Liver (tissue), 9 donors: ENCODE data around the gene PFKL. TPM values are rescaled to one million over a fixed set of nuclear protein-coding genes. Genes with fewer than 3 reads are reported as not detected.

Source experiments
- DNase-seq: peaks from one replicate; pipeline ENCODE4 v3.0.0-alpha.2; 2017; ENCODE audit warnings: low spot score
- H3K27ac ChIP-seq, 2 donors: one replicate each; pipeline ENCODE4 v1.7.0; 2013; ENCODE audit warnings: inconsistent platforms in 2 of 2, low read length in 2 of 2, control low read depth in 1 of 2, low read depth in 1 of 2, mild to moderate bottlenecking in 1 of 2
- H3K27me3 ChIP-seq, 4 donors: one replicate each; pipeline versions ENCODE4 v1.6.1 to v1.7.0; 2013; ENCODE audit warnings: low read length in 3 of 4, inconsistent platforms in 1 of 4, mild to moderate bottlenecking in 1 of 4, moderate library complexity in 1 of 4; ENCODE audit not compliant: control insufficient read depth in 4 of 4, insufficient read depth in 4 of 4
- H3K36me3 ChIP-seq, 4 donors: one replicate each; pipeline versions ENCODE4 v1.6.1 to v1.7.0; 2013; ENCODE audit warnings: low read length in 3 of 4, mild to moderate bottlenecking in 3 of 4, low read depth in 1 of 4, moderate library complexity in 1 of 4; ENCODE audit not compliant: control insufficient read depth in 4 of 4, insufficient read depth in 3 of 4
- H3K4me1 ChIP-seq, 4 donors: one replicate each; pipeline versions ENCODE4 v1.6.1 to v1.7.0; 2013; ENCODE audit warnings: low read length in 3 of 4, mild to moderate bottlenecking in 3 of 4, moderate library complexity in 1 of 4; ENCODE audit not compliant: control insufficient read depth in 4 of 4, insufficient read depth in 4 of 4
- H3K4me3 ChIP-seq, 3 donors: one replicate each; pipeline versions ENCODE4 v1.6.1 to v1.7.0; 2013; ENCODE audit warnings: low read length in 3 of 3, control low read depth in 1 of 3, low read depth in 1 of 3, mild to moderate bottlenecking in 1 of 3
- H3K9ac ChIP-seq, 2 donors: one replicate each; pipeline ENCODE4 v1.7.0; 2013; ENCODE audit warnings: low read length in 2 of 2, mild to moderate bottlenecking in 2 of 2, moderate library complexity in 2 of 2, control low read depth in 1 of 2, low read depth in 1 of 2
- H3K9me3 ChIP-seq, 4 donors: one replicate each; pipeline versions ENCODE4 v1.6.1 to v1.7.0; 2013; ENCODE audit warnings: low read length in 3 of 4; ENCODE audit not compliant: control insufficient read depth in 4 of 4
- CTCF ChIP-seq: fragments of 150-350 bp; IDR thresholded peaks from 2 replicates; pipeline ENCODE4 v1.5.1; 2017; ENCODE audit warnings: improper control_type of control experiment, low read depth, low read length; ENCODE audit not compliant: missing input control
- EGR1 ChIP-seq, 2 donors: IDR thresholded peaks; 2 replicates each; pipeline ENCODE4 v1.6.1; 2016 to 2018; ENCODE audit warnings: antibody characterized with exemption in 2 of 2, low read depth in 2 of 2
- FOXA1 ChIP-seq: IDR thresholded peaks from 2 replicates; pipeline ENCODE4 v1.6.1; 2016; ENCODE audit warnings: antibody characterized with exemption
- FOXA2 ChIP-seq: IDR thresholded peaks from 2 replicates; pipeline ENCODE4 v1.6.1; 2016; ENCODE audit warnings: antibody characterized with exemption
- HNF4A ChIP-seq, 2 donors: conservative IDR thresholded peaks; 2 replicates each; pipeline ENCODE4 v1.6.1; 2016; ENCODE audit warnings: antibody characterized with exemption in 2 of 2, mild to moderate bottlenecking in 2 of 2
- HNF4G ChIP-seq: IDR thresholded peaks from 2 replicates; pipeline ENCODE4 v1.6.1; 2016; ENCODE audit warnings: antibody characterized with exemption
- JUND ChIP-seq, 2 donors: IDR thresholded peaks; 2 replicates each; pipeline ENCODE4 v1.6.1; 2016; ENCODE audit warnings: antibody characterized with exemption in 2 of 2
- MAX ChIP-seq: IDR thresholded peaks from 2 replicates; pipeline ENCODE4 v1.6.1; 2016; ENCODE audit warnings: antibody characterized with exemption
- NR2F2 ChIP-seq: IDR thresholded peaks from 2 replicates; pipeline ENCODE4 v1.6.1; 2016; ENCODE audit warnings: antibody characterized with exemption
- RAD21 ChIP-seq, 2 donors: IDR thresholded peaks; 2 replicates each; pipeline ENCODE4 v1.6.1; 2016; ENCODE audit warnings: antibody characterized with exemption in 2 of 2, mild to moderate bottlenecking in 2 of 2
- RXRA ChIP-seq, 2 donors: IDR thresholded peaks; 2 replicates each; pipeline ENCODE4 v1.6.1; 2017 to 2018; ENCODE audit warnings: antibody characterized with exemption in 2 of 2, mild to moderate bottlenecking in 1 of 2
- SP1 ChIP-seq: IDR thresholded peaks from 2 replicates; pipeline ENCODE4 v1.6.1; 2018; ENCODE audit warnings: antibody characterized with exemption, mild to moderate bottlenecking
- TAF1 ChIP-seq: conservative IDR thresholded peaks from 2 replicates; pipeline ENCODE4 v1.6.1; 2016; ENCODE audit warnings: antibody characterized with exemption, mild to moderate bottlenecking
- YY1 ChIP-seq: IDR thresholded peaks from 2 replicates; pipeline ENCODE4 v1.6.1; 2016; ENCODE audit warnings: antibody characterized with exemption, mild to moderate bottlenecking
- WGBS: extraction: QIAGEN DNeasy Blood & Tissue Kit; methylation state at CpG from one replicate; pipeline ENCODE4 v1.1.7; 2013; 5-methylcytosine and 5-hydroxymethylcytosine counted together
- polyA plus RNA-seq, 2 donors: library from polyadenylated mRNA; stranded (reverse) in 1 of 2; unstranded in 1 of 2; fragments of 200-250 nt in 1 of 2; fragments of >200 nt in 1 of 2; fragmentation: Nextera tagmentation in 1 of 2; extraction: Ambion mirVana in 1 of 2; gene quantifications; one replicate each; pipeline versions ENCODE4 v1.2.1 to v1.2.3, GENCODE V29; 2013 to 2015
- total RNA-seq, 2 donors: library from RNA; depleted of rRNA; stranded (reverse); fragments of >200 nt; gene quantifications; one replicate each; pipeline ENCODE4 v1.2.3, GENCODE V29; 2014
- TF ChIP-seq, protein P1 (sequence below): IDR thresholded peaks from 2 replicates; pipeline ENCODE4 v1.6.1; 2016; ENCODE audit warnings: antibody characterized with exemption, mild to moderate bottlenecking
- TF ChIP-seq, protein P2 (sequence below): IDR thresholded peaks from 2 replicates; pipeline ENCODE4 v1.6.1; 2016; ENCODE audit warnings: antibody characterized with exemption
- TF ChIP-seq, protein P3 (sequence below): IDR thresholded peaks from 2 replicates; pipeline ENCODE4 v1.6.1; 2016; ENCODE audit warnings: antibody characterized with exemption
- donor health status: healthy.
- donor health status: healthy.
- donor health status: healthy.
- donor health status: healthy.
- donor health status: healthy.

Gene PFKL
- total and polyA plus RNA-seq, 4 donors: 48.1 to 98.4 (median 81.0) TPM

DNA sequence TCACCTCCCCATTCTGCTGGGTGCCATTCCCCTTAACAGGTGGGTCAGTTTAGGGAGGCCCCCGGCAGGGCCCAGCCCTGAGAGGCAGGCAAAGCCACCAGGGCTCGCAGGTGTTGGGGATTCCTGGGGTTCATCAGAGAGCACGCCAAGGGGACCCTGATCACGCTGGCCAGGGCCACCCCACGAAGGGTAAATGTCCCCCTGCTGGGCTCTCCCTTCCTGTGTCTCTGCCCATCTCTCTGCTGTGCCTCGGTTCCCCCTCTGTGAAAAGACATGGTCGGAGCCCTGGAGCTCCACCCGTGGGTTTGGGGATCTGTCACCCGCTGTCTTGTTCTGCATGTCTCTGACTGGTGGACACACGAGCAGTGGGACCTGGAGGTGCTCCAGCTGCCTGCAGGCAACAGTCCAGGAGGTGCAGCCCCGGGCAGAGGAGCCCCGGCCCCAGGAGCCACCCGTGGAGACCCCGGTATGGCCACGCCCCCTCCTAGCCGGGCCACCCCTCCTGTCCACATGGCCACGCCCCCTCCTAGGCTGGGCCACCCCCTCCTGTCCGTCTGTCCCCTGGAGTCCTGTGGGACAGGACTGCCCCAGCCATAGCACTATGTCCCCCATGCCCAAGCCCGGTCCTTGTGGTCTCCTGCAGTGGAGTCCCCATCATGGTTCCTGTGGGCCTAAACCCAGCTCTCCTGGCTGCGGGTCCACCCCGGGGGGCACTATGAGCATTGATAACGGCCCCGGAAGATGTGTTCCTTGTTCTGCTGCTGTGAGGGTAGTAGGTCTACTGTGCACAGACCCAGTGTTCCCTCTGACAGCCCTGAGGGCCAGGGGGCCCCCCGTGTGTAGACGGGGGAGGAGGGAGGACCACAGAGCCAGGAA lies 7.7 kb upstream of the PFKL start:
- no peaks in the 10 kb centered on the region for H3K4me1 ChIP-seq
- WGBS: 72% methylated on average over 25 of the region's 25 CpGs
- H3K9ac ChIP-seq: no peak overlapping the region
- H3K27me3 ChIP-seq: no peaks in the 10 kb centered on the region
- no peaks in the 10 kb centered on the region for H3K9me3 ChIP-seq
- H3K4me3 ChIP-seq: no peak overlapping the region
- H3K27ac ChIP-seq: no peak overlapping the region
- no peaks in the 10 kb centered on the region for H3K36me3 ChIP-seq
- no peak for TF ChIP-seq SP1
- no peak for TF ChIP-seq CTCF
- TF ChIP-seq RXRA (IDR thresholded peaks at IDR 0.05): no peak
- no peak for TF ChIP-seq RAD21 (IDR thresholded peaks at IDR 0.05)
- TF ChIP-seq NR2F2: no peak
- no peak for TF ChIP-seq FOXA2
- TF ChIP-seq, protein P1, sequence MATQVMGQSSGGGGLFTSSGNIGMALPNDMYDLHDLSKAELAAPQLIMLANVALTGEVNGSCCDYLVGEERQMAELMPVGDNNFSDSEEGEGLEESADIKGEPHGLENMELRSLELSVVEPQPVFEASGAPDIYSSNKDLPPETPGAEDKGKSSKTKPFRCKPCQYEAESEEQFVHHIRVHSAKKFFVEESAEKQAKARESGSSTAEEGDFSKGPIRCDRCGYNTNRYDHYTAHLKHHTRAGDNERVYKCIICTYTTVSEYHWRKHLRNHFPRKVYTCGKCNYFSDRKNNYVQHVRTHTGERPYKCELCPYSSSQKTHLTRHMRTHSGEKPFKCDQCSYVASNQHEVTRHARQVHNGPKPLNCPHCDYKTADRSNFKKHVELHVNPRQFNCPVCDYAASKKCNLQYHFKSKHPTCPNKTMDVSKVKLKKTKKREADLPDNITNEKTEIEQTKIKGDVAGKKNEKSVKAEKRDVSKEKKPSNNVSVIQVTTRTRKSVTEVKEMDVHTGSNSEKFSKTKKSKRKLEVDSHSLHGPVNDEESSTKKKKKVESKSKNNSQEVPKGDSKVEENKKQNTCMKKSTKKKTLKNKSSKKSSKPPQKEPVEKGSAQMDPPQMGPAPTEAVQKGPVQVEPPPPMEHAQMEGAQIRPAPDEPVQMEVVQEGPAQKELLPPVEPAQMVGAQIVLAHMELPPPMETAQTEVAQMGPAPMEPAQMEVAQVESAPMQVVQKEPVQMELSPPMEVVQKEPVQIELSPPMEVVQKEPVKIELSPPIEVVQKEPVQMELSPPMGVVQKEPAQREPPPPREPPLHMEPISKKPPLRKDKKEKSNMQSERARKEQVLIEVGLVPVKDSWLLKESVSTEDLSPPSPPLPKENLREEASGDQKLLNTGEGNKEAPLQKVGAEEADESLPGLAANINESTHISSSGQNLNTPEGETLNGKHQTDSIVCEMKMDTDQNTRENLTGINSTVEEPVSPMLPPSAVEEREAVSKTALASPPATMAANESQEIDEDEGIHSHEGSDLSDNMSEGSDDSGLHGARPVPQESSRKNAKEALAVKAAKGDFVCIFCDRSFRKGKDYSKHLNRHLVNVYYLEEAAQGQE: no peak
- no peak for TF ChIP-seq YY1
- no peak for DNase-seq

DNA sequence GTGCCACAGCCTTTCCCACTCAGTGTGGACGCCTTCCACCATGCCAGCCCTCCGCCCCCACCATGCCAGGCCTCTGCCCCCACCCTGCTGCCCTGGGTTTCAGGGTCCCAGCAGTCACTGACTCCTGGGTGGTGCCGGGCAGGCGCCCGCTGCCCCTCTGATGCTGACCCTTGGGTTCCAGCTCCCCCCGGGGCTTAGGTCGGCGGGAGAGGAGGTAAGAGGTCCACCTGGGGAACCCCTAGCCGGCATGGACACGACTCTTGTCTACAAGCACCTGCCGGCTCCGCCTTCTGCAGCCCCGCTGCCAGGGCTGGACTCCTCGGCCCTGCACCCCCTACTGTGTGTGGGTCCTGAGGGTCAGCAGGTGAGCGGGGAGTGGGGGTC lies 7.0 kb upstream of the PFKL start:
- H3K9ac ChIP-seq: no peak overlapping the region
- H3K4me1 ChIP-seq: peaks cover 0 to 6% (median 4%) of the 10 kb centered on the region in 4 donors
- H3K27me3 ChIP-seq: no peaks in the 10 kb centered on the region
- H3K27ac ChIP-seq: no peak overlapping the region
- TF ChIP-seq RXRA (IDR thresholded peaks at IDR 0.05): no peak
- H3K9me3 ChIP-seq: no peaks in the 10 kb centered on the region
- no peak overlapping the region for H3K4me3 ChIP-seq
- no peak for DNase-seq
- H3K36me3 ChIP-seq: no peaks in the 10 kb centered on the region
- 92% methylated on average over 15 of the region's 15 CpGs for WGBS

GRCh38 chr21:44293551-44294231 lies 6.2 kb upstream of the PFKL start:
- H3K9me3 ChIP-seq: no peaks in the 10 kb centered on the region
- 92% methylated on average over 33 of the region's 33 CpGs for WGBS
- no peak overlapping the region for H3K27ac ChIP-seq
- TF ChIP-seq NR2F2 (no peak), JUND (IDR thresholded peaks at IDR 0.05) (no peak), TAF1 (no peak), FOXA1 (no peak), CTCF (no peak), YY1 (no peak), HNF4A (conservative IDR thresholded peaks at IDR 0.05) (no peak), MAX (no peak), EGR1 (IDR thresholded peaks at IDR 0.05; ENCODE audit: low read depth in 2 of 2) (no peak), HNF4G (no peak)
- TF ChIP-seq, protein P2, sequence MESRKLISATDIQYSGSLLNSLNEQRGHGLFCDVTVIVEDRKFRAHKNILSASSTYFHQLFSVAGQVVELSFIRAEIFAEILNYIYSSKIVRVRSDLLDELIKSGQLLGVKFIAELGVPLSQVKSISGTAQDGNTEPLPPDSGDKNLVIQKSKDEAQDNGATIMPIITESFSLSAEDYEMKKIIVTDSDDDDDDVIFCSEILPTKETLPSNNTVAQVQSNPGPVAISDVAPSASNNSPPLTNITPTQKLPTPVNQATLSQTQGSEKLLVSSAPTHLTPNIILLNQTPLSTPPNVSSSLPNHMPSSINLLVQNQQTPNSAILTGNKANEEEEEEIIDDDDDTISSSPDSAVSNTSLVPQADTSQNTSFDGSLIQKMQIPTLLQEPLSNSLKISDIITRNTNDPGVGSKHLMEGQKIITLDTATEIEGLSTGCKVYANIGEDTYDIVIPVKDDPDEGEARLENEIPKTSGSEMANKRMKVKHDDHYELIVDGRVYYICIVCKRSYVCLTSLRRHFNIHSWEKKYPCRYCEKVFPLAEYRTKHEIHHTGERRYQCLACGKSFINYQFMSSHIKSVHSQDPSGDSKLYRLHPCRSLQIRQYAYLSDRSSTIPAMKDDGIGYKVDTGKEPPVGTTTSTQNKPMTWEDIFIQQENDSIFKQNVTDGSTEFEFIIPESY: no peak
- TF ChIP-seq, protein P3, sequence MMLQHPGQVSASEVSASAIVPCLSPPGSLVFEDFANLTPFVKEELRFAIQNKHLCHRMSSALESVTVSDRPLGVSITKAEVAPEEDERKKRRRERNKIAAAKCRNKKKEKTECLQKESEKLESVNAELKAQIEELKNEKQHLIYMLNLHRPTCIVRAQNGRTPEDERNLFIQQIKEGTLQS: no peak

More at GRCh38 chr21:44293551-44294231, 6.2 kb upstream of the PFKL start:
- Histone ChIP-seq H3K36me3 (no peaks in the 10 kb centered on the region), H3K4me3 (no peak overlapping the region), H3K27me3 (no peaks in the 10 kb centered on the region), H3K4me1 (peaks cover 0 to 7% (median 6%) of the 10 kb centered on the region in 4 donors), H3K9ac (no peak overlapping the region)
- DNase-seq: no peak
